Natural killer cell treated with Interleukin-12 subunit alpha and Interleukin-12 subunit beta and Interleukin-15 and Interleukin-18, amount 100 ng/mL, for 72 hours (primary cell): ENCODE measurements around the gene A3GALT2. TPM values are rescaled to one million over a fixed set of nuclear protein-coding genes. Genes with fewer than 3 reads are reported as not detected.
"Not testable (repeated sequence)": the region's sequence is repeated elsewhere in the genome, so short reads cannot be mapped to it uniquely, and the experiment has no call there.

Experiments
- ATAC-seq, 2 donors: fragments of 150-1000 bp; cut with Tn5 transposase in 1 of 2; sonication (Bioruptor Pico), chemical (Tn5 transposase) in 1 of 2; 2 replicates each; pipeline ENCODE4 v1.10.0; 2021
- DNase-seq: peaks from one replicate; pipeline ENCODE4 v3.0.0; 2022; ENCODE audit warnings: low spot score
- H3K27ac Mint-ChIP-seq, 2 donors: 1 replicate in 1 of 2; 2 replicates in 1 of 2; pipeline ENCODE4 v1.8.0; 2022; ENCODE audit warnings: mixed read lengths in 2 of 2, mild to moderate bottlenecking in 1 of 2, moderate library complexity in 1 of 2
- H3K27me3 Mint-ChIP-seq, 2 donors: 1 replicate in 1 of 2; 2 replicates in 1 of 2; pipeline ENCODE4 v1.8.0; 2022; ENCODE audit warnings: mixed read lengths in 2 of 2
- H3K36me3 Mint-ChIP-seq: one replicate; pipeline ENCODE4 v1.8.0; 2022; ENCODE audit warnings: mixed read lengths
- H3K4me1 Mint-ChIP-seq, 2 donors: 1 replicate in 1 of 2; 2 replicates in 1 of 2; pipeline ENCODE4 v1.8.0; 2022; ENCODE audit warnings: low read depth in 2 of 2, mixed read lengths in 2 of 2, mild to moderate bottlenecking in 1 of 2
- H3K4me3 Mint-ChIP-seq: one replicate; pipeline ENCODE4 v1.8.0; 2022; ENCODE audit warnings: mixed read lengths
- H3K9me3 Mint-ChIP-seq: 2 replicates; pipeline ENCODE4 v1.8.0; 2022; ENCODE audit warnings: mixed read lengths
- total RNA-seq, 2 donors: library from RNA; stranded (reverse); gene quantifications; one replicate each; pipeline ENCODE4 v1.2.3, GENCODE V29; 2022

Gene A3GALT2
- total RNA-seq, 2 donors from 2014 or later = not detected

GRCh38 chr1:33295023-33295422 is 25.9 kb downstream of the A3GALT2 start:
- ATAC-seq = no peak
- no peak overlapping the region for H3K4me3 Mint-ChIP-seq
- H3K36me3 Mint-ChIP-seq = no peaks in the 10 kb centered on the region
- H3K27ac Mint-ChIP-seq = no peak overlapping the region
- DNase-seq = no peak
- H3K9me3 Mint-ChIP-seq = no peaks in the 10 kb centered on the region
- H3K27me3 Mint-ChIP-seq = no peaks in the 10 kb centered on the region
- H3K4me1 Mint-ChIP-seq = peaks cover 11% of the 10 kb centered on the region in 2 donors

- no peak for DNase-seq
- ATAC-seq = no peak
- Mint-ChIP-seq H3K4me1 (peaks cover 11% of the 10 kb centered on the region in 2 donors), H3K27me3 (no peaks in the 10 kb centered on the region), H3K27ac (peak overlapping the region in 1 of 2 donors; percentile 35), H3K9me3 (no peaks in the 10 kb centered on the region), H3K36me3 (no peaks in the 10 kb centered on the region), H3K4me3 (no peak overlapping the region)
Measured at GRCh38 chr1:33294071-33295010, 26.6 kb downstream of the A3GALT2 start.

GRCh38 chr1:33292726-33293340 is 28.1 kb downstream of the A3GALT2 start:
- no peak for ATAC-seq
- Mint-ChIP-seq H3K27ac (peak overlapping the region in 1 of 2 donors; percentile 10), H3K9me3 (no peaks in the 10 kb centered on the region), H3K27me3 (no peaks in the 10 kb centered on the region), H3K4me3 (no peak overlapping the region), H3K36me3 (no peaks in the 10 kb centered on the region), H3K4me1 (peaks cover under 1 to 8% of the 10 kb centered on the region in 2 donors)
- DNase-seq = peak; percentile 55

- H3K4me3 Mint-ChIP-seq, H3K36me3 Mint-ChIP-seq, H3K27me3 Mint-ChIP-seq, H3K9me3 Mint-ChIP-seq, H3K27ac Mint-ChIP-seq, ATAC-seq, H3K4me1 Mint-ChIP-seq, DNase-seq: not testable (repeated sequence)
Measured at GRCh38 chr1:33290615-33291014, 30.3 kb downstream of the A3GALT2 start.

DNA sequence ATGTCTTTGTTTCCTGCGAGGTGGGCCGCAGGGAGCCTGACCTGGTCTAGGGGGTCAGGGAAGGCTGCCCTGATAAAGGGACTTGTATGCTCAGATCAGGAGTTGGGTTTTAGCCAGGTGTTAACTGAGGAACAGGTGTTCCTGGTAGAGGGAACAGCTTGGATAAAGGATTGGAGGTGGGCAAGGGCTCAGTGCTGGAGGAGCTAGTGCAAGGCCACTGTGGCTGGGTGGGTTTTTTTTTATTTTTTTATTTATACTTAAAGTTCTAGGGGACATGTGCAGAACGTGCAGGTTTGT is 31.1 kb downstream of the A3GALT2 start:
- ATAC-seq = no peak
- Mint-ChIP-seq H3K27ac (no peak overlapping the region), H3K27me3 (no peaks in the 10 kb centered on the region), H3K4me3 (no peak overlapping the region), H3K36me3 (peaks cover 5% of the 10 kb centered on the region), H3K4me1 (peaks cover 0 to 8% of the 10 kb centered on the region in 2 donors), H3K9me3 (no peaks in the 10 kb centered on the region)
- DNase-seq = peak; percentile 16

DNA sequence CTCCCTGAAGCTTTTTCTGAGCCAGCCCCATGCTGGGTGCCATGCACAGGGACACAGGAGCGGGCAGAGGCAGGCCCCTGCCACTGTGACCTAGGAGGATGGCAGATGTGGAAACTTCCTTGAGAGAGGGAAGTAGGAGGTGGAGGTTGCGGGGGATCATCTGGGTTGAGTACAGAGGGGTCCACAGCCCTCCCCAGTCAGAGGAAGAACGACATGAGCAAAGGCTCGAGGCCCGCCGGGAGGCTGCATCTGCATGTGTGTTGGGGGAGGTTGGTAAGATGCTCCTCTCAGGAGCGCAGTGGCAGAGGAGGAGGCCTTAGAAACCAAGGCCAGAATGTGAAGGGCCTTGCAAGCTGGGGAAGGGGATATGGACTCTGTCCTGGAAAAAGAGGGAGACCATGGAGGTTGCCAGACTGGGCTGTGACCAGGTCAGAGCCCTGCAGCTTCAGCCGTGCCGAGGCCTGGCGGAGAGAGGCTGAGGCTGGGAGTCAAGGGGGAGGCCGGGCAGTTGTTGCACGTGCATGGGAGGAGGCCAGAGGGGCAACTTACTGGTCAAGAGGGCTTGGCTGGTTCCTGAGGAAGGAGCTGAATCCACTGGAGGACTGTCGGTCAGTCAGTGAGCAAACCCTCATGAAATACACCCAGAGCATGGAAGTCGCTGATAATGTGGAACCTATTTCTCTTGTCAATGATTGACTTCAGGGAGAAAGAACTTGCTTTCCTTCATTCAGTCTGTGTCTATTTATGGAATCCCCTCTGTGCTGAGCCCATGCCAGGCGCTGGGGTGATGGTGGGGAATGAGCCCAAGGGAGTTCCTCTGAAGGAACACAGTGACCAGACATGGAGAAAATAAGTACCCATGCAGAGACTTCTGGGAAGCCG is 31.7 kb downstream of the A3GALT2 start:
- peaks cover 5% of the 10 kb centered on the region for H3K36me3 Mint-ChIP-seq
- H3K9me3 Mint-ChIP-seq = no peaks in the 10 kb centered on the region
- H3K27me3 Mint-ChIP-seq = no peaks in the 10 kb centered on the region
- ATAC-seq (peak in 1 of 2 donors; percentile 32), DNase-seq (peak; percentile 45)
- no peak overlapping the region for H3K4me3 Mint-ChIP-seq
- no peak overlapping the region for H3K27ac Mint-ChIP-seq
- H3K4me1 Mint-ChIP-seq = peaks cover 0 to 8% of the 10 kb centered on the region in 2 donors

DNA sequence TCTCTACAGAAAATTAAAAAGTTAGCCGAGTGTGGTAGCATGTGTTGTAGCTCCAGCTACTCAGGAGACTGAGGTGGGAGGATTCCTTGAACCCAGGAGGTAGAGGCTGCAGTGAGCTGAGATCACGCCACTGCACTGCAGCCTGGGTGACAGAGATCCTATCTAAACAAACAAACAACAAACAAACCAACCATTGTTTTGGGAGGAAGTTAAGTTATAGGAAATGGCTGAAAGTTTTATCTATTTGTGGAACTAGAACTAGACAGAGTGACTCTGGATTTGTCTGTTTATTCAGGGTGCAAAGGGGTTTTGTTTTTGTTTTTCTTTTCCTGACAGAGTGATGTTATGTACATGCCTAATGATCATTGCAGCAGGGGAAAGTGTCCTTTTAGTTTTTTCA is 33.6 kb downstream of the A3GALT2 start:
- Mint-ChIP-seq H3K27me3 (no peaks in the 10 kb centered on the region), H3K36me3 (peaks cover 5% of the 10 kb centered on the region), H3K4me1 (peaks cover 0 to 3% of the 10 kb centered on the region in 2 donors), H3K9me3 (no peaks in the 10 kb centered on the region), H3K27ac (no peak overlapping the region), H3K4me3 (no peak overlapping the region)
- ATAC-seq (no peak), DNase-seq (peak; percentile 3)

GRCh38 chr1:33286451-33287185 is 34.3 kb downstream of the A3GALT2 start:
- peaks cover 0 to 3% of the 10 kb centered on the region in 2 donors for H3K4me1 Mint-ChIP-seq
- H3K36me3 Mint-ChIP-seq = peaks cover 5% of the 10 kb centered on the region
- H3K9me3 Mint-ChIP-seq = no peaks in the 10 kb centered on the region
- ATAC-seq = no peak
- no peak for DNase-seq
- no peaks in the 10 kb centered on the region for H3K27me3 Mint-ChIP-seq
- H3K4me3 Mint-ChIP-seq = no peak overlapping the region
- no peak overlapping the region for H3K27ac Mint-ChIP-seq

DNA sequence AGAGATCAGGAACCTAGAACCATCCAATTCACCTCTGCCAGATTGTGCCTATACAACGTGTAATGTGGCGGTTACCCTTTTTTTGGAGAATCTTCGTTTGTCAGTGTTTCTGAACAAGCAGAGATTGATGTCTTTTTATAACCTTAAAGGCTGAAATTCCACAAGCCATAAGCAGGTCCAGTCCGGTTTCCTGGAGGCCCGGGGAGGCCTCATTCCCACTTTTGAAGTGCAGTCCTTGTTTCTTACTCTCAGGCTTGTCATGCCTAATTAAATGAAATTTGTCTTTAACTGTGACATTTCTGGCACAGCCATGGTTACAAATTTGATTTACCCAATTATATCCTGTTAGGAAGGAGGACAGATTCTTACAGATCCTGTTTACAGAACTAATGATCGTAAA is 36.8 kb downstream of the A3GALT2 start:
- Mint-ChIP-seq H3K36me3 (peaks cover 5% of the 10 kb centered on the region), H3K4me3 (no peak overlapping the region)

DNA sequence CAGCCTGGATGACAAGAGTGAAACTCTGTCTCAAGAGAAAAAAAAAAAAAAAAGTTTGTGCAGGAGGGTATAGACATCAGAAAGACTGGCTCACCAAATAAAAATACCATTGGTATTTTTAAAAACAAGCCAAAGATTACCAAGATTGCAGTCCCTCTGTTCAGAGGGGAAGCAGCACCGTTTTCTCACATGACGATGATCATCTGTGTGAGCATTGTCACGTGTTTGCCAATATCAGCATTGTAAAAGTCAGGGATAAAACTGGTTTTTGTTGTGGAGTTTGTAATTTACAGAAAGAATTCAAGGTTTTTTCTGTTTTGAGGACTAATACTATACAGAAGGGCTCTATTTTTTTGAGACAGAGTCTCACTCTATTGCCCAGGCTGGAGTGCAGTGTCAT is 38.1 kb downstream of the A3GALT2 start:
- DNase-seq (no peak), ATAC-seq (no peak)
- H3K4me3 Mint-ChIP-seq = no peak overlapping the region
- H3K4me1 Mint-ChIP-seq = no peaks in the 10 kb centered on the region
- H3K36me3 Mint-ChIP-seq = peaks cover 5% of the 10 kb centered on the region
- H3K27ac Mint-ChIP-seq = no peak overlapping the region
- H3K27me3 Mint-ChIP-seq = no peaks in the 10 kb centered on the region
- no peaks in the 10 kb centered on the region for H3K9me3 Mint-ChIP-seq

More for the DNA sequence above, 36.8 kb downstream of the A3GALT2 start:
- ATAC-seq = no peak
- Mint-ChIP-seq H3K27ac (no peak overlapping the region), H3K9me3 (no peaks in the 10 kb centered on the region), H3K4me1 (peaks cover 0 to 3% of the 10 kb centered on the region in 2 donors), H3K27me3 (no peaks in the 10 kb centered on the region)
- no peak for DNase-seq

DNA sequence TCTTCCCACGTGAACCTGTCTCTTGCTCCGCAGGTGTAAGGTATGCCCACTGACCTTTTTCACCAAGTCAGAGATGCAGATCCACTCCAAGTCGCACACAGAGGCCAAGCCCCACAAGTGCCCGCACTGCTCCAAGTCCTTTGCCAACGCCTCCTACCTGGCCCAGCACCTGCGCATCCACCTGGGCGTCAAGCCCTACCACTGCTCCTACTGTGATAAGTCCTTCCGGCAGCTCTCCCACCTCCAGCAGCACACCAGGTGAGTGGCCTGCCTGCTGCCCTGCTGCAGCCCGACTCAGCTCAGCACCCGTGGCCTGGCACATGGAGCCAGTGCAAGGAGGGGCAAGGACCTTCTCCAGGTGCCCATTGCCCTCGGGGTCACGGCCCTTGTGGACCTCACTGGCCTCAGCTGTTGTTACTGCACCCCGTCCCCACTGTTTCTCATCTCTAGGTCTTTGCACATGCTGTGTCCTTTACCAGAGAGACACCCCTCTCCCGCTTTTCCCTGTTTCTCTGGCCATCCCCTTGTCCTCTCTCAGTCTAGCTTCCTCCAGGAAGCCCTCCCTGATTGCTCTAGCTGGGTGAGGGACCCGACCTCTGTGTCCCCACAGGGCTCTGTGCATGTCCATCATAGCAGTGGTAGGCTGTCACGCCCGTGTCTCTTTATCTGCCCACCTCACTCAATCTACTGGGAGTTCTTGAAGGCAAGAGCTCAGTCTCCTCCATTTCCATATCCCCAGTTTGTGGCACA is 39.2 kb downstream of the A3GALT2 start:
- ATAC-seq (peak in 1 of 2 donors; percentile 27), DNase-seq (no peak)
- H3K36me3 Mint-ChIP-seq = peaks cover 3% of the 10 kb centered on the region
- no peaks in the 10 kb centered on the region for H3K9me3 Mint-ChIP-seq
- no peak overlapping the region for H3K4me3 Mint-ChIP-seq
- H3K27me3 Mint-ChIP-seq = no peaks in the 10 kb centered on the region
- H3K27ac Mint-ChIP-seq = no peak overlapping the region
- H3K4me1 Mint-ChIP-seq = no peaks in the 10 kb centered on the region

DNA sequence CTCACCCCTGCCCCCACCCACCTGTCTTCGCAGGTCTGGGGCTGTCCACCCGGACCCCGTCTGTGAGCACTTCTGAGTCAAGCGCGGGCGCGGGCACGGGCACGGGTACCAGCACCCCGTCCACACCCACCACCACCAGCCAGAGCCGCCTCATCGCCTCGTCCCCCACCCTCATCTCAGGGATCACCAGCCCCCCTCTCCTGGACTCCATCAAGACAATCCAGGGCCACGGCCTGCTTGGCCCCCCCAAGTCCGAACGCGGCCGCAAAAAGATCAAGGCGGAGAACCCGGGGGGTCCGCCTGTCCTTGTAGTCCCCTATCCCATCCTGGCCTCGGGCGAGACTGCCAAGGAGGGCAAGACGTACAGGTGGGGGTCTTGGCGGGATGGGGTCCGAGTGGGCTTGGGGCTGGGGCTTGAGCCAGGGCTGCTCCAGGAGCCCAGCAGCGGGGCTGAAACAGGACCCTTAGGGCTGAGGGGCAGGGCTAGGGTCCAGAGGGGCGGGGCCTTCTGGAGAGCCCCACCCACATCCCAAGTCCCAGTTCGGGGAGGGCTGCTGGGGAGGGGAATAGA is 40.7 kb downstream of the A3GALT2 start:
- Mint-ChIP-seq H3K27me3 (no peaks in the 10 kb centered on the region), H3K4me3 (no peak overlapping the region), H3K4me1 (no peaks in the 10 kb centered on the region), H3K27ac (no peak overlapping the region), H3K9me3 (no peaks in the 10 kb centered on the region), H3K36me3 (no peaks in the 10 kb centered on the region)
- DNase-seq (no peak), ATAC-seq (no peak)
